Endodermal cell (in vitro differentiated cells): ENCODE measurements around the gene GPC2. TPM values are rescaled to one million over a fixed set of nuclear protein-coding genes. Genes with fewer than 3 reads are reported as not detected.

Source experiments
- DNase-seq: peaks from one replicate; pipeline ENCODE4 v3.0.0-alpha.2; 2017
- H3K27ac ChIP-seq: 2 replicates; pipeline ENCODE4 v1.5.1; 2013; ENCODE audit warnings: mild to moderate bottlenecking, low read depth, low read length, moderate library complexity
- H3K27me3 ChIP-seq: 2 replicates; pipeline ENCODE4 v1.6.1; 2013; ENCODE audit warnings: mild to moderate bottlenecking, low read length, moderate library complexity; ENCODE audit not compliant: insufficient read depth, control insufficient read depth, poor library complexity, severe bottlenecking
- H3K36me3 ChIP-seq: 2 replicates; pipeline ENCODE4 v1.7.0; 2013; ENCODE audit warnings: mild to moderate bottlenecking, low read length, moderate library complexity; ENCODE audit not compliant: control insufficient read depth, insufficient read depth
- H3K4me1 ChIP-seq: one replicate; pipeline ENCODE4 v1.7.0; 2013; ENCODE audit warnings: low read length; ENCODE audit not compliant: control insufficient read depth, insufficient read depth
- H3K4me3 ChIP-seq: 2 replicates; pipeline ENCODE4 v1.5.1; 2013; ENCODE audit warnings: mild to moderate bottlenecking, low read length, moderate library complexity
- H3K9ac ChIP-seq: 2 replicates; pipeline ENCODE4 v1.6.1; 2013; ENCODE audit warnings: mild to moderate bottlenecking, low read length, moderate library complexity; ENCODE audit not compliant: poor library complexity, severe bottlenecking; ENCODE audit errors: extremely low read depth
- H3K9me3 ChIP-seq: 2 replicates; pipeline ENCODE4 v1.6.1; 2013; ENCODE audit warnings: mild to moderate bottlenecking, low read length, moderate library complexity; ENCODE audit not compliant: control insufficient read depth
- H3K27ac Mint-ChIP-seq: 2 replicates; pipeline ENCODE4 v1.8.0; 2020; ENCODE audit warnings: mixed read lengths
- H3K27me3 Mint-ChIP-seq: 2 replicates; pipeline ENCODE4 v1.8.0; 2021; ENCODE audit warnings: mild to moderate bottlenecking, mixed read lengths; ENCODE audit not compliant: insufficient read depth
- H3K36me3 Mint-ChIP-seq: 2 replicates; pipeline ENCODE4 v1.8.0; 2020; ENCODE audit warnings: low read depth, mixed read lengths
- H3K4me1 Mint-ChIP-seq: 2 replicates; pipeline ENCODE4 v1.8.0; 2020; ENCODE audit warnings: mixed read lengths
- H3K4me3 Mint-ChIP-seq: 2 replicates; pipeline ENCODE4 v1.8.0; 2020; ENCODE audit warnings: mild to moderate bottlenecking, moderate library complexity, mixed read lengths
- H3K9me3 Mint-ChIP-seq: 2 replicates; pipeline ENCODE4 v1.8.0; 2020; ENCODE audit warnings: mild to moderate bottlenecking, mixed read lengths
- CTCF ChIP-seq: fragments of 200-600 bp; sonication (generic); conservative IDR thresholded peaks from 2 replicates; pipeline ENCODE4 v1.5.0; 2021; ENCODE audit warnings: antibody characterized with exemption, mild to moderate bottlenecking
- WGBS, 2 experiments: methylation state at CpG; one replicate each; pipeline versions ENCODE4 v1.1.5 to v1.1.7; 2013; ENCODE audit warnings: missing lambda C conversion rate in 2 of 2, mixed read lengths in 1 of 2; ENCODE audit not compliant: insufficient coverage in 1 of 2, insufficient read length in 1 of 2; 5-methylcytosine and 5-hydroxymethylcytosine counted together
- total RNA-seq, 2 donors: library from RNA; stranded (reverse); fragmentation: NEBNext Ultra II Directional in 1 of 2; extraction: Animal tissue kit (Norgen Biotek cat#: 25700) in 1 of 2; gene quantifications; 2 replicates in 1 of 2; 3 replicates in 1 of 2; pipeline ENCODE4 v1.2.1, GENCODE V29; 2021

The GPC2 gene
- total RNA-seq, 2 donors from 2014 or later = 39.3 to 56.1 TPM

- H3K9me3 ChIP-seq = no peaks in the 10 kb centered on the region
- Mint-ChIP-seq H3K27me3 (peaks cover 26% of the 10 kb centered on the region), H3K4me3 (no peak overlapping the region), H3K36me3 (peaks cover 3% of the 10 kb centered on the region), H3K9me3 (no peaks in the 10 kb centered on the region), H3K4me1 (peaks cover 31% of the 10 kb centered on the region), H3K27ac (no peak overlapping the region)
- no peaks in the 10 kb centered on the region for H3K36me3 ChIP-seq
- no peak overlapping the region for H3K4me3 ChIP-seq
- no peaks in the 10 kb centered on the region for H3K4me1 ChIP-seq
- no peaks in the 10 kb centered on the region for H3K27me3 ChIP-seq
- H3K9ac ChIP-seq = no peak overlapping the region
- H3K27ac ChIP-seq = no peak overlapping the region
- no peak for TF ChIP-seq CTCF
- no peak for DNase-seq
- WGBS, 2 experiments = 88 to 92% methylated on average over 6 of the region's 6 CpGs
Observed at GRCh38 chr7:100209493-100209892, 32.3 kb upstream of the GPC2 start.

DNA sequence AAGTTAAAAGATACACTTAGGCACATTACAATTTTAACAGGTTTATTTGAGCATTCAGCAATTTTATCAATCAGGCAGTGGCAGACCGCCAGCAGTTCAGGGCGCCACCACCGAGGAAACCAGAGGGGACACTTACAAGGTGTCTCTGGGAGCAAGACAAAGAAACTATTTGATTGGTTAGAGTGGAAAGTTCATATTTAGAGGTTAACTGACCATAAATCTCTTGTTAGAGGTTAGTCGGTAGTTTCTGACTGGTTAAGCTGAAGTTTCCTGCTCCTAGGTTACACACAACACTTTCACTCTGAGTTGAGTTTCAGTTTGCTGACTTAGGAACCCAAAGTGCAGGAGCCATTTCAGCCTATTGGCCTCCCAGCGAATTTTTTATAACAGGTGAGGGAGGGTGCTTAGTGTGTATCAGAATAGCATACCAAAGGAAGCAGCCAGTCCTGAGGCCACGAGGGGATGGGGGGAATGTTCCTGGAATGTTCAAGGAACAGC is 31.8 kb upstream of the GPC2 start:
- no peaks in the 10 kb centered on the region for H3K36me3 ChIP-seq
- peaks cover 26% of the 10 kb centered on the region for H3K4me1 Mint-ChIP-seq
- 77 to 89% methylated on average over 4 to 6 of the region's 6 CpGs for WGBS, 2 experiments
- H3K36me3 Mint-ChIP-seq = peaks cover 3% of the 10 kb centered on the region
- no peaks in the 10 kb centered on the region for H3K4me1 ChIP-seq
- H3K27me3 ChIP-seq = no peaks in the 10 kb centered on the region
- H3K4me3 ChIP-seq = no peak overlapping the region
- no peak overlapping the region for H3K27ac Mint-ChIP-seq
- peak; percentile 42 for TF ChIP-seq CTCF
- no peak overlapping the region for H3K27ac ChIP-seq
- peaks cover 27% of the 10 kb centered on the region for H3K27me3 Mint-ChIP-seq
- H3K9me3 Mint-ChIP-seq = no peaks in the 10 kb centered on the region
- H3K4me3 Mint-ChIP-seq = no peak overlapping the region
- H3K9ac ChIP-seq = no peak overlapping the region
- no peak for DNase-seq
- no peaks in the 10 kb centered on the region for H3K9me3 ChIP-seq

GRCh38 chr7:100204454-100204853 is 27.3 kb upstream of the GPC2 start:
- Mint-ChIP-seq H3K36me3 (peaks cover 3% of the 10 kb centered on the region), H3K4me1 (peaks cover 30% of the 10 kb centered on the region), H3K27me3 (peaks cover 41% of the 10 kb centered on the region), H3K4me3 (no peak overlapping the region), H3K27ac (no peak overlapping the region), H3K9me3 (no peaks in the 10 kb centered on the region)
- H3K9ac ChIP-seq = no peak overlapping the region
- H3K4me1 ChIP-seq = no peaks in the 10 kb centered on the region
- H3K27me3 ChIP-seq = no peaks in the 10 kb centered on the region
- no peaks in the 10 kb centered on the region for H3K36me3 ChIP-seq
- H3K9me3 ChIP-seq = no peaks in the 10 kb centered on the region
- DNase-seq = no peak
- no peak overlapping the region for H3K27ac ChIP-seq
- TF ChIP-seq CTCF = no peak
- 93 to 94% methylated on average over 7 to 9 of the region's 9 CpGs for WGBS, 2 experiments
- H3K4me3 ChIP-seq = no peak overlapping the region
